RWPE2 (cell line): Measurements from ENCODE around the gene MUC5B.

Experiments
- ATAC-seq: fragments of 200-7000 bp; cut with Tn5 transposase; 3 replicates; pipeline ENCODE4 v1.9.1; 2021; ENCODE audit warnings: low read depth
- DNase-seq: peaks from one replicate; pipeline ENCODE4 v3.0.0-alpha.2; 2020; ENCODE audit warnings: low spot score
- H3K27ac ChIP-seq: fragments of 450-650 bp; 2 replicates; pipeline ENCODE4 v1.5.1; 2017; ENCODE audit warnings: mild to moderate bottlenecking; ENCODE audit not compliant: poor library complexity, severe bottlenecking
- H3K27me3 ChIP-seq: fragments of 250-450 bp; sonication (Bioruptor Pico); 2 replicates; pipeline ENCODE4 v1.5.1; 2021; ENCODE audit warnings: mild to moderate bottlenecking, moderate library complexity; ENCODE audit not compliant: insufficient read depth, poor library complexity, severe bottlenecking
- H3K36me3 ChIP-seq: fragments of 250-450 bp; sonication (Bioruptor Pico); 2 replicates; pipeline ENCODE4 v1.5.1; 2020; ENCODE audit warnings: low read depth, mild to moderate bottlenecking, moderate library complexity
- H3K4me1 ChIP-seq: fragments of 250-450 bp; sonication (Bioruptor Pico); 2 replicates; pipeline ENCODE4 v1.5.1; 2021; ENCODE audit warnings: mild to moderate bottlenecking, moderate library complexity; ENCODE audit not compliant: insufficient read depth, poor library complexity, severe bottlenecking
- H3K4me3 ChIP-seq: fragments of 250-450 bp; sonication (Bioruptor Pico); 2 replicates; pipeline ENCODE4 v1.5.1; 2021; ENCODE audit warnings: mild to moderate bottlenecking, moderate library complexity; ENCODE audit not compliant: severe bottlenecking
- H3K9me3 ChIP-seq: fragments of 250-450 bp; sonication (Bioruptor Pico); 2 replicates; pipeline ENCODE4 v1.5.1; 2021; ENCODE audit warnings: mild to moderate bottlenecking, moderate library complexity; ENCODE audit not compliant: severe bottlenecking
- TF ChIP-seq, protein P1 (sequence below): fragments of 450-650 bp; IDR thresholded peaks from one replicate; pipeline ENCODE4 v1.5.1; 2017; ENCODE audit warnings: mild to moderate bottlenecking, moderate library complexity; ENCODE audit not compliant: poor library complexity, severe bottlenecking

Gene MUC5B

DNA sequence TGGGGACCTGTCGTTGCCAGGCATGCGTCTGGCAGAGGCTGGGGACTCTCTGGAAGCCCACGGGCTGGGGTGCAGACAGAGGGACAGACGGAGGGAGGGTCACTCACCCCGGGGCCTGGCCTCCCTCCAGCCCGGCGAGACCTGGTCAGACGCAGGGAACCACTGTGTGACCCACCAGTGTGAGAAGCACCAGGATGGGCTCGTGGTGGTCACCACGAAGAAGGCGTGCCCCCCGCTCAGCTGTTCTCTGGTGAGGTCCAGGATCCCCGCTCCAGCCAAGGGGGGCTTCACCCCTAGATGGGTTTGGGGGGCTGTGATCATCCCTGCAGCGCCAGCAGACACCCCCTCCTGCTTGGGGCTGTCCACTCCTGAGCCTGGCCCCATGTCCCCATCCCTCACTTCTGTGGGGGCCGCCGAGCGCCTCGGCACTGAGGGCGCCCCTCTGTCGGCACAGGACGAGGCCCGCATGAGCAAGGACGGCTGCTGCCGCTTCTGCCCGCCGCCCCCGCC lies 23.6 kb upstream of the MUC5B start:
- DNase-seq (peak; percentile 62), ATAC-seq (no peak)
- H3K4me3 ChIP-seq = no peak overlapping the region
- H3K9me3 ChIP-seq = no peaks in the 10 kb centered on the region
- H3K36me3 ChIP-seq = no peaks in the 10 kb centered on the region
- H3K4me1 ChIP-seq = no peaks in the 10 kb centered on the region
- no peak overlapping the region for H3K27ac ChIP-seq
- TF ChIP-seq, protein P1, sequence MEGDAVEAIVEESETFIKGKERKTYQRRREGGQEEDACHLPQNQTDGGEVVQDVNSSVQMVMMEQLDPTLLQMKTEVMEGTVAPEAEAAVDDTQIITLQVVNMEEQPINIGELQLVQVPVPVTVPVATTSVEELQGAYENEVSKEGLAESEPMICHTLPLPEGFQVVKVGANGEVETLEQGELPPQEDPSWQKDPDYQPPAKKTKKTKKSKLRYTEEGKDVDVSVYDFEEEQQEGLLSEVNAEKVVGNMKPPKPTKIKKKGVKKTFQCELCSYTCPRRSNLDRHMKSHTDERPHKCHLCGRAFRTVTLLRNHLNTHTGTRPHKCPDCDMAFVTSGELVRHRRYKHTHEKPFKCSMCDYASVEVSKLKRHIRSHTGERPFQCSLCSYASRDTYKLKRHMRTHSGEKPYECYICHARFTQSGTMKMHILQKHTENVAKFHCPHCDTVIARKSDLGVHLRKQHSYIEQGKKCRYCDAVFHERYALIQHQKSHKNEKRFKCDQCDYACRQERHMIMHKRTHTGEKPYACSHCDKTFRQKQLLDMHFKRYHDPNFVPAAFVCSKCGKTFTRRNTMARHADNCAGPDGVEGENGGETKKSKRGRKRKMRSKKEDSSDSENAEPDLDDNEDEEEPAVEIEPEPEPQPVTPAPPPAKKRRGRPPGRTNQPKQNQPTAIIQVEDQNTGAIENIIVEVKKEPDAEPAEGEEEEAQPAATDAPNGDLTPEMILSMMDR = no peak
- peaks cover 41% of the 10 kb centered on the region for H3K27me3 ChIP-seq

GRCh38 chr11:1199751-1200610 lies 22.9 kb upstream of the MUC5B start:
- Histone ChIP-seq H3K27me3 (peaks cover 41% of the 10 kb centered on the region), H3K9me3 (no peaks in the 10 kb centered on the region), H3K27ac (no peak overlapping the region), H3K4me1 (no peaks in the 10 kb centered on the region), H3K36me3 (no peaks in the 10 kb centered on the region), H3K4me3 (no peak overlapping the region)
- peak; percentile 54 for DNase-seq
- TF ChIP-seq, protein P1 = no peak
- peak; percentile 31; the same call in 2 of the 3 replicates for ATAC-seq

DNA sequence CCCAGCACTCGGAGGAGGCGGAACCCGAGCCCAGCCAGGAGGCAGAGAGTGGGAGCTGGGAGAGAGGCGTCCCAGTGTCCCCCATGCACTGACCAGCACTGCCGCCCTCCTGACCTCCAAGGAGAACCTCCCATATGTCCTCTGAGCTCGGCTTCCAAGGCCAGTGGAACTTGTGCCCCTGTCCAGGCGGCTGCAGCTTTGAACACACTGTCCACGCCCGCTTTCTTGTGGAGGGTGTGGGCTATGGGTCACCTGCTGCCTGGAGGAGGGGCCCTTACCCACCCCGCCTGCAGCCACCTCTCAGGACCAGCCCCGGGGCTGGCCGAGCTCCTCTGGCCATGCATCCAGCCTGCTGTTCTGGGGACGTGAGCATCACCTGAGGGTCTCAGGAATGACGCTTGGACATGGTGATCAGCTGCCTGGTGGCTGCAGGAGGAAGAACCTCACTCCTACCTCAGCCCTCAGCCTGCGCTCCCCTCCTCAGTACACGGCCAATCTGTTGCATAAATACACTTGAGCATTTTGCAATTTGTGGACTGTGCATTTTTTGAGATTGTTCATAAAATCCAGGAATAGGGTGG lies 22.2 kb upstream of the MUC5B start:
- TF ChIP-seq, protein P1 = no peak
- H3K27ac ChIP-seq = no peak overlapping the region
- ATAC-seq = no peak

DNA sequence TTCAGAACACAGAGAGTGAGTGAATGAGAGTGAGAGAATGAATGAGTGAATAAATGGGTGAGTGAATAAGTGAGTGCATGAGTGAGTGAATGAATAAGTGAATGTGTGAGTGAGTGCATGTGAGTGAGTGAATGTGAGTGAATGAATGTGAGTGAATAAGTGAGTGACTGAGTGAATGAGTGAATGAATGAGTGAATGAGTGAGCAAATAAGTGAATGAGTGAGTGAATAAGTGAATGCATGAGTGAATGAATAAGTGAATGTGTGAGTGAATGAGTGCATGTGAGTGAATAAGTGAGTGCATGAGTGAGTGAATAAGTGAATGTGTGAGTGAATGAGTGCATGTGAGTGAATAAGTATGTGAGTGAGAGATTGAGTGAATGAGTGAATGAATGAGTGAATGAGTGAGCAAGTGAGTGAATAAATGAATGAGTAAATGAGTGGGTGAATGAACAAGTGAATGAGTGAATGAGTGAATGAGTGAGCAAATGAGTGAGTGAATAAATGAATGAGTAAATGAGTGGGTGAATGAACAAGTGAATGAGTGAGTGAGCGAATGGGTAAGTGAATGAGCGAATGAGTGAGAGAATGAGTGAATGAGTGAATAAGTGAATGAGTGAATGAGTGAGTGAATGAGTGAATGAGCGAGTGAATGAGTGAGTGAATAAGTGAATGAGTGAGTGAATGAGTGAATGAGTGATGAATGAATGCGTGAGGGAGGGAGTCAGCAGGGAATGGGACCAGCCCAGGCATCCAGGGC lies 21.3 kb upstream of the MUC5B start:
- Histone ChIP-seq H3K9me3 (no peaks in the 10 kb centered on the region), H3K36me3 (no peaks in the 10 kb centered on the region), H3K4me1 (no peaks in the 10 kb centered on the region), H3K27me3 (peaks cover 41% of the 10 kb centered on the region), H3K27ac (no peak overlapping the region), H3K4me3 (no peak overlapping the region)
- no peak for DNase-seq
- ATAC-seq = no peak
- TF ChIP-seq, protein P1 = no peak

More for the DNA sequence above, 22.2 kb upstream of the MUC5B start:
- H3K36me3 ChIP-seq = no peaks in the 10 kb centered on the region
- H3K9me3 ChIP-seq = no peaks in the 10 kb centered on the region
- H3K27me3 ChIP-seq = peaks cover 41% of the 10 kb centered on the region
- no peaks in the 10 kb centered on the region for H3K4me1 ChIP-seq
- peak; percentile 45 for DNase-seq
- H3K4me3 ChIP-seq = no peak overlapping the region
